Spleen (tissue), 11 donors: ENCODE results near the gene PLCD1. TPM values are rescaled to one million over a fixed set of nuclear protein-coding genes. Genes with fewer than 3 reads are reported as not detected.

Experiments
- DNase-seq: peaks from one replicate; pipeline ENCODE4 v3.0.0-alpha.2; 2020
- H3K27ac ChIP-seq, 8 donors: fragments of 200-600 bp; sonication (generic) in 7 of 8; 1 replicate in 4 of 8; 2 replicates in 4 of 8; pipeline versions ENCODE4 v1.5.0 to v1.8.0; 2016 to 2021; ENCODE audit warnings: inconsistent platforms in 4 of 8, mild to moderate bottlenecking in 4 of 8, moderate library complexity in 1 of 8
- H3K27me3 ChIP-seq, 7 donors: fragments of 200-600 bp; sonication (generic) in 6 of 7; replicated peaks in 1 of 7; 1 replicate in 4 of 7; 2 replicates in 3 of 7; pipeline versions ENCODE4 v1.5.0 to v1.8.0; 2016 to 2021; ENCODE audit warnings: inconsistent platforms in 3 of 7, mild to moderate bottlenecking in 1 of 7
- H3K36me3 ChIP-seq, 6 donors: fragments of 200-600 bp; sonication (generic) in 5 of 6; 1 replicate in 4 of 6; 2 replicates in 2 of 6; pipeline versions ENCODE4 v1.5.0 to v1.8.0; 2016 to 2021; ENCODE audit warnings: inconsistent platforms in 2 of 6
- H3K4me1 ChIP-seq, 6 donors: fragments of 200-600 bp; sonication (generic) in 5 of 6; 1 replicate in 3 of 6; 2 replicates in 3 of 6; pipeline versions ENCODE4 v1.5.0 to v1.8.0; 2016 to 2021; ENCODE audit warnings: inconsistent platforms in 3 of 6
- H3K4me3 ChIP-seq, 8 donors: fragments of 200-600 bp; sonication (generic) in 7 of 8; 1 replicate in 4 of 8; 2 replicates in 4 of 8; pipeline versions ENCODE4 v1.5.0 to v1.8.0; 2016 to 2021; ENCODE audit warnings: inconsistent platforms in 4 of 8, mild to moderate bottlenecking in 4 of 8, moderate library complexity in 2 of 8
- H3K9me3 ChIP-seq, 8 donors: fragments of 200-600 bp; sonication (generic) in 7 of 8; 1 replicate in 4 of 8; 2 replicates in 4 of 8; pipeline versions ENCODE4 v1.5.0 to v1.8.0; 2016 to 2021; ENCODE audit warnings: inconsistent platforms in 4 of 8
- POLR2A ChIP-seq, 3 donors: fragments of 450-650 bp; IDR thresholded peaks; one replicate each; pipeline ENCODE4 v1.5.1; 2017; ENCODE audit warnings: antibody characterized with exemption in 3 of 3, mild to moderate bottlenecking in 1 of 3
- POLR2AphosphoS5 ChIP-seq, 3 donors: sonication (generic); formaldehyde crosslinking; IDR thresholded peaks; one replicate each; pipeline ENCODE4 v1.5.1; 2017; ENCODE audit warnings: antibody characterized with exemption in 3 of 3
- WGBS, 5 donors: extraction: QIAGEN DNeasy Blood & Tissue Kit in 3 of 5; methylation state at CpG; one replicate each; pipeline versions ENCODE4 v1.1.5 to v1.1.7; 2013 to 2018; 5-methylcytosine and 5-hydroxymethylcytosine counted together
- intact Hi-C: fragments of 100-400 bp; cut with DNase I; formaldehyde crosslinking; loops from one replicate; pipeline ENCODE4 v1.15.0; 2023; ENCODE audit warnings: low total_unique reads
- polyA plus RNA-seq, 3 donors: library from polyadenylated mRNA; stranded (reverse); fragments of 200-250 nt; gene quantifications; one replicate each; pipeline ENCODE4 v1.2.1, GENCODE V29; 2013
- total RNA-seq, 7 donors: library from RNA; depleted of rRNA in 3 of 7; stranded (reverse); fragments of >200 nt in 3 of 7; fragmentation: NEBNext Ultra II Directional in 4 of 7; extraction: Animal tissue kit (Norgen Biotek cat#: 25700) in 4 of 7; gene quantifications; one replicate each; pipeline versions ENCODE4 v1.1.0 to v1.2.1, GENCODE V29; 2016 to 2021
- TF ChIP-seq, protein P1 (sequence below), 11 experiments: fragments of 200-600 bp in 7 of 11; fragments of 450-650 bp in 4 of 11; sonication (generic) in 4 of 11; IDR thresholded peaks in 8 of 11; conservative IDR thresholded peaks in 3 of 11; 1 replicate in 7 of 11; 2 replicates in 4 of 11; pipeline versions ENCODE4 v1.4.0 to v1.8.0; 2016 to 2021; ENCODE audit warnings: antibody characterized with exemption in 11 of 11, inconsistent platforms in 4 of 11, mild to moderate bottlenecking in 1 of 11
- donor health status: healthy with polysubstance abuse.
- donor health status: DM: no; HTN: no; CAD: no; lungs with moderate emphysema.
- donor health status: DM: no; HTN: no; CAD: no.
- donor health status: Bipolar disorder and iron deficiency.
- donor health status: healthy.
- donor health status: DM: no; HTN: no; CAD: no.
- donor health status: DM: yes; HTN: yes; CAD: no.

PLCD1 gene
- total and polyA plus RNA-seq, 10 donors, result 11.8 to 24.0 (median 18.8) TPM

DNA sequence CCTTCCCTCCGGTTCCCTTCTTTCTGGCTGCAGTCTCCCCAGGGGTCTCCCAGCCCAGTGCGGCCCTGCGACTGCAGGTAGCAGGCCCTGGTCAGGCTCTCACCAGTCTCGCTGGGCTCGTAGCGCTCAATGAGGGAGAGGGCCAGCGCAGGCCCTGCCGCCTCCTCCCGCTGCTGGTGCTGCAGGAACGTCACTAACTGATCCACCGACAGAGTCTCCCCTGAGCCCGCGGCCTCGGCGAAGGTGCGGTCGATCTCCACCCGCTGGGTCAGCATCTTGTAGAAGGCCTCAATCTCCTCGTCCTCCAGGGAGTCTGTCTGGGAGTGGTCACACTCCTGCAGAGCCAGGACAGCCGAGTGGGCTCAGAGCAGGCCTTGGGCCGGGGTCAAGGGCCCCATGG, 18.3 kb downstream of the PLCD1 start:
- WGBS, 5 donors, result 81 to 94% (median 90%) methylated on average over 9 to 21 of the region's 21 CpGs
- H3K36me3 ChIP-seq, result peaks cover 0 to 78% (median 42%) of the 10 kb centered on the region in 6 donors
- DNase-seq, result peak; percentile 72

DNA sequence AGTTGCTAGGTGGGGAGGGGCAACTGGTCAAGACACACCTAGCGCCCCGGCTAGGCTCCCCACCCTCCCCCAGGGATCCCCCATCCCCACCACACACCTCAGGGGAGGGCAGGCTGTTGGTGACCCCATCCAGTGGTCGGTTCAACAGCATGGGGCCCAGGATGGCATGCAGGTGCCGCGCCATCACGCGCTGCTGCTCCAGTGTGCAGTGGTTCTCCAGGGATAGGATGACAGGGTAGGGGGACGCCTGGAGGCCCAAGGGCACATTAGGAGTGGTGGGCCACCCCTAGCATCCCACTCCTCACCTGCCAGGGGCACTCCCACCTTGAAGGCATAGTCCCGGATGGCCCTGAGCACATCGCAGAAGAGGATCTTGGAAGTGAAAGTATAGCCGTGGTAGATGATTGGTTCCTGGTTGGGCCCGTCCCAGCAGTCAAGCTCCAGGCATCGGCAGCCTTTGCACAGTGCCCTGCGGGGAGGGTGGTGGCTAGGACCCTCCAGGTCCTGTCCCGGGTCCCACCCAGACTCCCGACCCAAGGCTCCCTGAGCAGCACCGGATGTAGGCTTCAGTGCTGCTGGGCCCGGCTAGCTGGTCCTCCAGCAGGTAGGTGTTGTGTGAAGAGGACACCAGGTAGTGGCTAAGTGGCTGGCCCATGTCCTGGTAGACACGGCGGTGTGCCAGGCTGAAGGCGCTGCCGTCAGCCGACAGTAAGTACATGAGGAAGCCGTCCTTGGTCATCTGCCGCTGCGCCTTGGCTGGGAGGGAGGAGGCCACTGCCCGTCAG, 19.4 kb downstream of the PLCD1 start:
- TF ChIP-seq, protein P1, sequence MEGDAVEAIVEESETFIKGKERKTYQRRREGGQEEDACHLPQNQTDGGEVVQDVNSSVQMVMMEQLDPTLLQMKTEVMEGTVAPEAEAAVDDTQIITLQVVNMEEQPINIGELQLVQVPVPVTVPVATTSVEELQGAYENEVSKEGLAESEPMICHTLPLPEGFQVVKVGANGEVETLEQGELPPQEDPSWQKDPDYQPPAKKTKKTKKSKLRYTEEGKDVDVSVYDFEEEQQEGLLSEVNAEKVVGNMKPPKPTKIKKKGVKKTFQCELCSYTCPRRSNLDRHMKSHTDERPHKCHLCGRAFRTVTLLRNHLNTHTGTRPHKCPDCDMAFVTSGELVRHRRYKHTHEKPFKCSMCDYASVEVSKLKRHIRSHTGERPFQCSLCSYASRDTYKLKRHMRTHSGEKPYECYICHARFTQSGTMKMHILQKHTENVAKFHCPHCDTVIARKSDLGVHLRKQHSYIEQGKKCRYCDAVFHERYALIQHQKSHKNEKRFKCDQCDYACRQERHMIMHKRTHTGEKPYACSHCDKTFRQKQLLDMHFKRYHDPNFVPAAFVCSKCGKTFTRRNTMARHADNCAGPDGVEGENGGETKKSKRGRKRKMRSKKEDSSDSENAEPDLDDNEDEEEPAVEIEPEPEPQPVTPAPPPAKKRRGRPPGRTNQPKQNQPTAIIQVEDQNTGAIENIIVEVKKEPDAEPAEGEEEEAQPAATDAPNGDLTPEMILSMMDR (IDR thresholded peaks at IDR 0.05 in 8 of 11, conservative IDR thresholded peaks at IDR 0.05 in 3 of 11), result no peak
- peak; percentile 34 to 71 (median 40) for TF ChIP-seq POLR2AphosphoS5 (IDR thresholded peaks at IDR 0.05)
- no peak overlapping the region for H3K4me3 ChIP-seq
- peak; percentile 71 for DNase-seq
- H3K9me3 ChIP-seq, result no peaks in the 10 kb centered on the region
- no peak overlapping the region for H3K27ac ChIP-seq
- H3K36me3 ChIP-seq, result peaks cover 0 to 78% (median 39%) of the 10 kb centered on the region in 6 donors
- H3K4me1 ChIP-seq, result peaks cover 0 to 11% (median 0%) of the 10 kb centered on the region in 6 donors
- WGBS, 5 donors, result 83 to 92% (median 92%) methylated on average over 5 to 27 of the region's 27 CpGs
- no peaks in the 10 kb centered on the region for H3K27me3 ChIP-seq
- intact Hi-C loops, result no loop called here

More for the DNA sequence above, 18.3 kb downstream of the PLCD1 start:
- Histone ChIP-seq H3K4me3 (no peak overlapping the region), H3K9me3 (peaks cover 0 to 7% (median 4%) of the 10 kb centered on the region in 8 donors), H3K4me1 (peaks cover 0 to 11% (median 0%) of the 10 kb centered on the region in 6 donors), H3K27ac (no peak overlapping the region), H3K27me3 (no peaks in the 10 kb centered on the region)
- TF ChIP-seq POLR2A (IDR thresholded peaks at IDR 0.05), result no peak
- TF ChIP-seq POLR2AphosphoS5 (IDR thresholded peaks at IDR 0.05), result peak; percentile 14 to 66 (median 25)
- TF ChIP-seq, protein P1 (IDR thresholded peaks at IDR 0.05 in 8 of 11, conservative IDR thresholded peaks at IDR 0.05 in 3 of 11), result no peak
- intact Hi-C loops, result no loop called here

DNA sequence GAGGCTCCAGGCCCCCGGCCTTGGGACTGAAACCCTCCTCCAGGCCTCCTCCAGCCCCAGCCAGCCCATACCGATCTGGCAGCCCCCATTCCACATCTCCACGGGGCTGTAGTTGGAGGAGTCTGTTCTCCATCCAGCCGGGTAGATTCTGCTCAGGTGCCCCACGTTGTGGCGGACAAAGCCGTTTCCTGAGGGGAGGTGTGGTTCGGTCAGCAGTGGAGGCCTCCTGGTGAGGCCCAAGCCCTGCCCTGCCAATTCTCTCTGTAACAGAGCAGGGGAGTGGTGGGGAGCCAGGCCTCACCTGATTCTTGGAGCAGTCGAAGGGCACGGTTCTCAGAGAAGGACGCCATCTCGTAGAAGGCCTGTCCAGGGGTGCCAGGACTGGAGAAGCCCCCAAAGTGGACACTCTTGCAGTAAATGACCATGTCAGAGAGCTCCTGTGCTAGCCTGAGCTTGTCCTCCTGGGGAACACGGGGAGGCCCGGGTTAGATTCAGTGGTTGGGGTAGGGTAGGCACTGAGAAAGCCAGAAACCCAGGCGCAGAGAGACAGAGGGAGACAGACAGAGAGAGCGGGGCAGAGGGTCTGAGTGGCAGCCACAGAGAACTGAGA, 20.4 kb downstream of the PLCD1 start:
- Histone ChIP-seq H3K4me3 (no peak overlapping the region), H3K27me3 (no peaks in the 10 kb centered on the region), H3K27ac (no peak overlapping the region), H3K4me1 (peaks cover 0 to 15% (median 3%) of the 10 kb centered on the region in 6 donors), H3K9me3 (no peaks in the 10 kb centered on the region), H3K36me3 (peaks cover 0 to 70% (median 36%) of the 10 kb centered on the region in 6 donors)
- 79 to 92% (median 87%) methylated on average over 13 to 16 of the region's 16 CpGs for WGBS, 5 donors
- no peak for DNase-seq
- intact Hi-C loops, result no loop called here
- no peak for TF ChIP-seq POLR2A (IDR thresholded peaks at IDR 0.05)
- TF ChIP-seq, protein P1 (IDR thresholded peaks at IDR 0.05 in 8 of 11, conservative IDR thresholded peaks at IDR 0.05 in 3 of 11), result no peak
- TF ChIP-seq POLR2AphosphoS5 (IDR thresholded peaks at IDR 0.05), result no peak

DNA sequence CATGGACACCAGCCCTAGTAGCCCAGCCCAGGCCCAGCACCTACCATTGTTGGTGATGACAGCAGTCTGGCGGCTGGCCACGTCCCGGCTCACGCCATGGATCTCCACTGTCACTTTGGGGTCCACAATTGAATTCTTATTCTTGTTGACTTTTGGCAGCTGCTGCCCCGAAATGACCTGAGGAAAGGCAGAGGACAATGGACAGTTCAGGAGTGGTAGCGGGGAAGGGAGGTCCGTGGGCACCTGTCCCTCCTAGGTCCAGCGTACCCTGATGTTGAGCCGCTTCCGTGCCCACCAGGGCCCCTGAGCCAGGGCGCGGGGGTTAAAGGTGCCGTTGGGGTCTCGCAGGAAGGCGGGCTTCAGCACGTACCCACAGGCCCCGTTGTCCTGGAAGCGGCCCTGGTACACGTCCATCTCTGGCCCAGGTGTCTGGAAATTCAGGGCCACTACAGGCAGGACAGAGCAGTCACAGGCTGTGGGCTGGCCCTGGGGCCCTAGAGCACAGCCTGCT, 21.2 kb downstream of the PLCD1 start:
- DNase-seq, result peak; percentile 68
- intact Hi-C loops, result no loop called here
- Histone ChIP-seq H3K27me3 (no peaks in the 10 kb centered on the region), H3K9me3 (no peaks in the 10 kb centered on the region), H3K27ac (no peak overlapping the region), H3K36me3 (peaks cover 0 to 78% (median 36%) of the 10 kb centered on the region in 6 donors), H3K4me3 (no peak overlapping the region), H3K4me1 (peaks cover 0 to 18% (median 7%) of the 10 kb centered on the region in 6 donors)
- WGBS, 5 donors, result 90 to 98% (median 95%) methylated on average over 8 to 19 of the region's 19 CpGs
- peak in 1 of 3 donors; percentile 7 for TF ChIP-seq POLR2AphosphoS5 (IDR thresholded peaks at IDR 0.05)
- TF ChIP-seq POLR2A (IDR thresholded peaks at IDR 0.05), result no peak
- TF ChIP-seq, protein P1 (IDR thresholded peaks at IDR 0.05 in 8 of 11, conservative IDR thresholded peaks at IDR 0.05 in 3 of 11), result no peak
